Brain microvascular endothelial cell (primary cell): ENCODE data around the gene POU3F1.

Source experiments
- DNase-seq: peaks from one replicate; pipeline ENCODE4 v3.0.0-alpha.2; 2020
- H3K27ac ChIP-seq: fragments of 250-450 bp; sonication (Bioruptor Pico); 2 replicates; pipeline ENCODE4 v1.5.1; 2020; ENCODE audit warnings: mild to moderate bottlenecking, moderate library complexity
- H3K27me3 ChIP-seq: fragments of 250-450 bp; sonication (Bioruptor Pico); replicated peaks from 2 replicates; pipeline ENCODE4 v1.5.1; 2020; ENCODE audit warnings: mild to moderate bottlenecking
- H3K36me3 ChIP-seq: fragments of 250-450 bp; sonication (Bioruptor Pico); replicated peaks from 2 replicates; pipeline ENCODE4 v1.5.1; 2020; ENCODE audit warnings: mild to moderate bottlenecking
- H3K4me3 ChIP-seq: 2 replicates; pipeline ENCODE4 v1.5.1; 2011; ENCODE audit warnings: low read depth, mild to moderate bottlenecking, control low read depth, low read length, moderate library complexity
- in situ Hi-C: cut with HindIII; loops from 2 replicates; pipeline ENCODE4 v1.10.0; 2017; ENCODE audit warnings: low sequenced_read_pairs, low pct_ligation_motif_present
- TF ChIP-seq, protein P1 (sequence below): IDR thresholded peaks from 2 replicates; pipeline ENCODE4 v1.5.1; 2011; ENCODE audit warnings: low read depth, mild to moderate bottlenecking, moderate library complexity, low read length, control low read depth, inconsistent platforms; ENCODE audit errors: missing control alignments

The POU3F1 gene

GRCh38 chr1:38062361-38063288, 16.0 kb upstream of the POU3F1 start:
- no peaks in the 10 kb centered on the region for H3K36me3 ChIP-seq
- H3K27me3 ChIP-seq, result no peaks in the 10 kb centered on the region
- in situ Hi-C loops, result no loop called here
- no peak overlapping the region for H3K27ac ChIP-seq
- H3K4me3 ChIP-seq, result no peak overlapping the region
- DNase-seq, result no peak
- TF ChIP-seq, protein P1, sequence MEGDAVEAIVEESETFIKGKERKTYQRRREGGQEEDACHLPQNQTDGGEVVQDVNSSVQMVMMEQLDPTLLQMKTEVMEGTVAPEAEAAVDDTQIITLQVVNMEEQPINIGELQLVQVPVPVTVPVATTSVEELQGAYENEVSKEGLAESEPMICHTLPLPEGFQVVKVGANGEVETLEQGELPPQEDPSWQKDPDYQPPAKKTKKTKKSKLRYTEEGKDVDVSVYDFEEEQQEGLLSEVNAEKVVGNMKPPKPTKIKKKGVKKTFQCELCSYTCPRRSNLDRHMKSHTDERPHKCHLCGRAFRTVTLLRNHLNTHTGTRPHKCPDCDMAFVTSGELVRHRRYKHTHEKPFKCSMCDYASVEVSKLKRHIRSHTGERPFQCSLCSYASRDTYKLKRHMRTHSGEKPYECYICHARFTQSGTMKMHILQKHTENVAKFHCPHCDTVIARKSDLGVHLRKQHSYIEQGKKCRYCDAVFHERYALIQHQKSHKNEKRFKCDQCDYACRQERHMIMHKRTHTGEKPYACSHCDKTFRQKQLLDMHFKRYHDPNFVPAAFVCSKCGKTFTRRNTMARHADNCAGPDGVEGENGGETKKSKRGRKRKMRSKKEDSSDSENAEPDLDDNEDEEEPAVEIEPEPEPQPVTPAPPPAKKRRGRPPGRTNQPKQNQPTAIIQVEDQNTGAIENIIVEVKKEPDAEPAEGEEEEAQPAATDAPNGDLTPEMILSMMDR, result no peak

- TF ChIP-seq, protein P1, result no peak
- no peak overlapping the region for H3K27ac ChIP-seq
- no peak overlapping the region for H3K4me3 ChIP-seq
- H3K36me3 ChIP-seq, result no peaks in the 10 kb centered on the region
- no peak for DNase-seq
- no peaks in the 10 kb centered on the region for H3K27me3 ChIP-seq
- in situ Hi-C loops, result no loop called here
Observed at GRCh38 chr1:38061883-38062328, 15.3 kb upstream of the POU3F1 start.

- no peak overlapping the region for H3K27ac ChIP-seq
- H3K4me3 ChIP-seq, result no peak overlapping the region
- in situ Hi-C loops, result no loop called here
- no peaks in the 10 kb centered on the region for H3K27me3 ChIP-seq
- H3K36me3 ChIP-seq, result no peaks in the 10 kb centered on the region
- DNase-seq, result no peak
- TF ChIP-seq, protein P1, result no peak
Observed at GRCh38 chr1:38061290-38061689, 14.7 kb upstream of the POU3F1 start.

- H3K4me3 ChIP-seq, result no peak overlapping the region
- H3K27me3 ChIP-seq, result no peaks in the 10 kb centered on the region
- no peak for DNase-seq
- H3K27ac ChIP-seq, result no peak overlapping the region
- TF ChIP-seq, protein P1, result no peak
- in situ Hi-C loops, result no loop called here
- no peaks in the 10 kb centered on the region for H3K36me3 ChIP-seq
Observed at GRCh38 chr1:38060498-38060897, 13.9 kb upstream of the POU3F1 start.

DNA sequence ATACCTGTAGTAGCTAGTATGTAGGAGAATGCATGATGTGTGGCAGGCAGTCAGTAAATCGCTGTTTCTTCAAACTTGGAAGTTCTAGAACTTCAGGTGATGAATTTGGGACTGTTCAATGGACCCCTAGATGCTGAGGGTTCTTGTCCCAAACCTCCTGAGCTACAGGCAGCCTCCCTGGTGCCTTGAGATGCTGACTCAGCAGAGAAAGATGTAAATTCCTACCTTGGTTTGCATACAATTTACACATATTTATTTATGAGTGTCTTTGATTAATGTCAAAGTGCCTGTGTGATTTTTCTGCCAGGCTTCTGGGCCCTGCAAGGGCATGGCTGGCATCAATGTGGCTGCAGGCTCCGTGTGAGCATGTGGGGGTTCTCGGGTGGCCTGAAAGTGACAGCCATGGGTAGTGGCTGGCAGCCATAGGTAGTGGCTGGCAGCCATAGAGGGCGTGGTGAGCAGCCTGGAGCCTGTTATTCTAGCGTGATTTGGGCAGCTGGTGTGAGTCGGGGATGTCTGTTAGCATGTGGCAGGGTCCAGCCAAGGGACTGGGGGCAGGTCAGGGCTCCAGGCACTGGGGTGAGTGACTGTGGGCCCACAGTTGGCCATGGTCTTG, 13.2 kb upstream of the POU3F1 start:
- H3K27me3 ChIP-seq, result no peaks in the 10 kb centered on the region
- H3K36me3 ChIP-seq, result no peaks in the 10 kb centered on the region
- in situ Hi-C loops, result no loop called here
- H3K27ac ChIP-seq, result no peak overlapping the region
- no peak for DNase-seq
- H3K4me3 ChIP-seq, result no peak overlapping the region
- TF ChIP-seq, protein P1, result no peak
